Esophagus squamous epithelium (tissue), 5 donors: Measurements from ENCODE around the gene CTBS. TPM values are rescaled to one million over a fixed set of nuclear protein-coding genes. Genes with fewer than 3 reads are reported as not detected.
A peak's percentile ranks its signal among the peaks of the same experiment; 100 is the strongest.
"Not testable (repeated sequence)": the region's sequence is repeated elsewhere in the genome, so short reads cannot be mapped to it uniquely, and the experiment has no call there.

Source experiments
- DNase-seq: peaks from one replicate; lab custom pipeline; 2025; lab: John Stamatoyannopoulos, UW
- H3K27ac ChIP-seq, 4 donors: fragments of 200-600 bp; sonication (generic); one replicate each; pipeline ENCODE4 v1.5.1; 2016 to 2019; ENCODE audit warnings: mild to moderate bottlenecking in 1 of 4
- H3K27me3 ChIP-seq, 4 donors: fragments of 200-600 bp; sonication (generic); 1 replicate in 3 of 4; 2 replicates in 1 of 4; pipeline versions ENCODE4 v1.5.1 to v1.6.0; 2017 to 2021; ENCODE audit warnings: antibody characterized with exemption in 1 of 4
- H3K36me3 ChIP-seq, 3 donors: fragments of 200-600 bp; sonication (generic); one replicate each; pipeline ENCODE4 v1.5.1; 2016 to 2019
- H3K4me1 ChIP-seq, 3 donors: fragments of 200-600 bp; sonication (generic); one replicate each; pipeline ENCODE4 v1.5.1; 2017 to 2019
- H3K4me3 ChIP-seq, 4 donors: fragments of 200-600 bp; sonication (generic); 1 replicate in 3 of 4; 2 replicates in 1 of 4; pipeline ENCODE4 v1.5.1; 2016 to 2019; ENCODE audit warnings: mild to moderate bottlenecking in 2 of 4, moderate library complexity in 1 of 4
- H3K9me3 ChIP-seq, 3 donors: fragments of 200-600 bp; sonication (generic); one replicate each; pipeline ENCODE4 v1.5.1; 2016 to 2019
- POLR2A ChIP-seq, 4 donors: fragments of 450-650 bp; IDR thresholded peaks; one replicate each; pipeline ENCODE4 v1.6.1; 2017; ENCODE audit warnings: antibody characterized with exemption in 4 of 4, mild to moderate bottlenecking in 4 of 4, moderate library complexity in 3 of 4
- WGBS, 2 donors: methylation state at CpG; one replicate each; pipeline ENCODE4 v1.1.5; 2018; 5-methylcytosine and 5-hydroxymethylcytosine counted together
- intact Hi-C: fragments of 100-400 bp; cut with DNase I; formaldehyde crosslinking; loops from one replicate; pipeline ENCODE4 v1.15.0; 2022
- total RNA-seq, 4 donors: library from RNA; depleted of rRNA; stranded (reverse); fragments of >200 nt; gene quantifications; one replicate each; pipeline ENCODE4 v1.1.0, GENCODE V29; 2016
- TF ChIP-seq, protein P1 (sequence below), 6 experiments: fragments of 450-650 bp in 4 of 6; fragments of 200-600 bp in 2 of 6; sonication (generic) in 2 of 6; IDR thresholded peaks; one replicate each; pipeline ENCODE4 v1.5.1; 2016 to 2019; ENCODE audit warnings: antibody characterized with exemption in 6 of 6, mild to moderate bottlenecking in 4 of 6, moderate library complexity in 4 of 6
- donor health status: DM: yes; HTN: yes; CAD: no.

Gene CTBS
- total RNA-seq, 4 donors from 2014 or later = 4.9 to 12.0 (median 10.3) TPM

GRCh38 chr1:84508510-84508909 is 65.7 kb downstream of the CTBS start:
- TF ChIP-seq POLR2A (IDR thresholded peaks at IDR 0.05) = no peak
- TF ChIP-seq, protein P1, sequence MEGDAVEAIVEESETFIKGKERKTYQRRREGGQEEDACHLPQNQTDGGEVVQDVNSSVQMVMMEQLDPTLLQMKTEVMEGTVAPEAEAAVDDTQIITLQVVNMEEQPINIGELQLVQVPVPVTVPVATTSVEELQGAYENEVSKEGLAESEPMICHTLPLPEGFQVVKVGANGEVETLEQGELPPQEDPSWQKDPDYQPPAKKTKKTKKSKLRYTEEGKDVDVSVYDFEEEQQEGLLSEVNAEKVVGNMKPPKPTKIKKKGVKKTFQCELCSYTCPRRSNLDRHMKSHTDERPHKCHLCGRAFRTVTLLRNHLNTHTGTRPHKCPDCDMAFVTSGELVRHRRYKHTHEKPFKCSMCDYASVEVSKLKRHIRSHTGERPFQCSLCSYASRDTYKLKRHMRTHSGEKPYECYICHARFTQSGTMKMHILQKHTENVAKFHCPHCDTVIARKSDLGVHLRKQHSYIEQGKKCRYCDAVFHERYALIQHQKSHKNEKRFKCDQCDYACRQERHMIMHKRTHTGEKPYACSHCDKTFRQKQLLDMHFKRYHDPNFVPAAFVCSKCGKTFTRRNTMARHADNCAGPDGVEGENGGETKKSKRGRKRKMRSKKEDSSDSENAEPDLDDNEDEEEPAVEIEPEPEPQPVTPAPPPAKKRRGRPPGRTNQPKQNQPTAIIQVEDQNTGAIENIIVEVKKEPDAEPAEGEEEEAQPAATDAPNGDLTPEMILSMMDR (IDR thresholded peaks at IDR 0.05) = no peak
- no peak for DNase-seq
- Histone ChIP-seq H3K4me3 (no peak overlapping the region), H3K4me1 (peaks cover 11 to 27% (median 16%) of the 10 kb centered on the region in 3 donors), H3K9me3 (no peaks in the 10 kb centered on the region), H3K27me3 (no peaks in the 10 kb centered on the region), H3K36me3 (no peaks in the 10 kb centered on the region), H3K27ac (no peak overlapping the region)
- intact Hi-C loops = no loop called here
- 95 to 100% methylated on average over 1 of the region's 1 CpG for WGBS, 2 donors

- peaks cover 11 to 33% (median 23%) of the 10 kb centered on the region in 3 donors for H3K4me1 ChIP-seq
- H3K36me3 ChIP-seq, H3K4me3 ChIP-seq, H3K27ac ChIP-seq, H3K27me3 ChIP-seq, DNase-seq, H3K9me3 ChIP-seq, intact Hi-C loops: not testable (repeated sequence)
- WGBS, 2 donors = 92 to 94% methylated on average over 14 of the region's 14 CpGs
These were observed 66.4 kb downstream of the CTBS start for GRCh38 chr1:84507887-84508286.

DNA sequence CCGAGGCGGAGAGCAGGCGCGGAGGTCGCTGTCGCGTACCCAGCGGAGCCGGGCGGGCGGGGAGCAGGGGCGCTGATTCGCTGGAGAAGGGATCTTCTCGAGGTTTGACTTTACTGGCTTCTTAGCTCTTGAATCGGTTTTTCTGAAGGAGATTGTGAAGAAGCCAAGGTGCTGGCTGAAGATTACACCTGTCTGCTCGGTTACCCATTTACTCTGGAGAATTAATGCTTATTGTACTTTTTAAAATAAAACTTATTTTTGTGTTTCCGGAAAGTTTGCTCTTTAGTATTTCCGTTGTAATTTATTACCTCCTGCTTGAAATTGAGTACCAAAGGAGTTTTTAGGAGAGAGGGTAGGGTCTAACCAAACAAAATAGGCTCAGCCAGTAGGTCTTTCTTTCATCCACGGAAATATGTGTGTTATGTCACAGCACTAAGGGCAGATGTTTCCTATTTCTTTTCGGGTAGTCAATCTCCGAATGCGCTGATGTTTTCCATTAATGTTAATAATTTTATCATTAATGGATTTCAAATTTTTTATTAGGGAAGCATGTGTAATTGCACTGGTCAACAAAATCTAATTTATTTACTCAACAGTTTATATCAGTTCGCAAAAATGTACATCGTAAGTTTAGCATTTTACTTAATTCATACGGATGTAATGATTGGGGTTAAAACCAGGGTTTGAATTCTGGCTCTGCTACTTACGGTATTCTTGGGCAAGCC is 67.3 kb downstream of the CTBS start:
- H3K36me3 ChIP-seq = peaks cover 0 to under 1% (median 0%) of the 10 kb centered on the region in 3 donors
- H3K4me1 ChIP-seq = peaks cover 11 to 42% (median 25%) of the 10 kb centered on the region in 3 donors
- H3K4me3 ChIP-seq = peak overlapping the region; percentile 67 to 94 (median 82)
- H3K27ac ChIP-seq = peak overlapping the region; percentile 95 to 99 (median 96)
- intact Hi-C loops = no loop called here
- H3K9me3 ChIP-seq = no peaks in the 10 kb centered on the region
- no peaks in the 10 kb centered on the region for H3K27me3 ChIP-seq
- DNase-seq = no peak
- 17 to 23% methylated on average over 19 to 24 of the region's 26 CpGs for WGBS, 2 donors
- TF ChIP-seq POLR2A (IDR thresholded peaks at IDR 0.05) = no peak
- TF ChIP-seq, protein P1 (IDR thresholded peaks at IDR 0.05) = no peak

- peak; percentile 82 for DNase-seq
- intact Hi-C loops = no loop called here
- H3K27ac ChIP-seq = peak within 1 kb of the TSS; percentile 95 to 99 (median 96)
- 0% methylated on average over 10 to 14 of the region's 60 CpGs for WGBS, 2 donors
- TF ChIP-seq, protein P1 (IDR thresholded peaks at IDR 0.05) = peak in 1 of 6 experiments; percentile 21
- peak in 3 of 4 donors; percentile 36 to 88 (median 78) for TF ChIP-seq POLR2A (IDR thresholded peaks at IDR 0.05)
- peaks cover 11 to 49% (median 25%) of the 10 kb centered on the region in 3 donors for H3K4me1 ChIP-seq
- H3K9me3 ChIP-seq = no peaks in the 10 kb centered on the region
- H3K36me3 ChIP-seq = peaks cover 0 to 8% (median 0%) of the 10 kb centered on the region in 3 donors
- H3K4me3 ChIP-seq = peak within 1 kb of the TSS; percentile 67 to 94 (median 82)
- H3K27me3 ChIP-seq = no peaks in the 10 kb centered on the region
These were observed 68.1 kb downstream of the CTBS start, which contains the start of the genes GNG5 and SPATA1 for GRCh38 chr1:84506002-84506728. TSS of gene GNG5 (minus strand) at chr1:84506581. CDS start at chr1:84506091, 490 bp downstream. TSS of gene SPATA1 (plus strand) at chr1:84506386. CDS start at chr1:84516360, 9,974 bp downstream.

- peaks cover 0 to 14% (median 0%) of the 10 kb centered on the region in 3 donors for H3K36me3 ChIP-seq
- H3K9me3 ChIP-seq = no peaks in the 10 kb centered on the region
- 0 to 1% methylated on average over 15 to 38 of the region's 47 CpGs for WGBS, 2 donors
- peak overlapping the region; percentile 95 to 99 (median 96) for H3K27ac ChIP-seq
- H3K27me3 ChIP-seq = no peaks in the 10 kb centered on the region
- TF ChIP-seq, protein P1 (IDR thresholded peaks at IDR 0.05) = no peak
- no peak for TF ChIP-seq POLR2A (IDR thresholded peaks at IDR 0.05)
- peaks cover 11 to 55% (median 25%) of the 10 kb centered on the region in 3 donors for H3K4me1 ChIP-seq
- intact Hi-C loops = no loop called here
- DNase-seq = no peak
- H3K4me3 ChIP-seq = peak overlapping the region; percentile 67 to 94 (median 82)
These were observed 68.7 kb downstream of the CTBS start for GRCh38 chr1:84505493-84506001.
